ENCODE measurements around the gene NT5C2.

DNA sequence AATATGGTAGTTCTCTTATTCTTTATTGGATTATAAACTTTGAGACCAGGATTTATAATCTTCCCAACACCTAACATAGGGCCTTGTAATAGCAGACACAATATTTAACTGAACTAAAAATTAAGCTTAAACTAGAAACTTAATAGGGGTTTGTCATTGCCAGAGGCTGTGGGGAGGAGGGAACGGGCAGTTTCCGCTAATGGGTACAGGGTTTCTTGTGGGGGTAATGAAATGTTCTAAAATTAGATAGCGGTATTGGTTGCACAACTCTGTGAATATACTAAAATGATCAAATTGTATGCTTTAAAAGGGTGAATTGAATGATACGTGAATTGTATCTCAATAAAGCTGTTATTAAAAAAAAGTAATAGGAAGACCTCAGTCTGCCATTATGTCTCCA is 45.4 kb downstream of the NT5C2 start:
- TF ChIP-seq, protein P1, sequence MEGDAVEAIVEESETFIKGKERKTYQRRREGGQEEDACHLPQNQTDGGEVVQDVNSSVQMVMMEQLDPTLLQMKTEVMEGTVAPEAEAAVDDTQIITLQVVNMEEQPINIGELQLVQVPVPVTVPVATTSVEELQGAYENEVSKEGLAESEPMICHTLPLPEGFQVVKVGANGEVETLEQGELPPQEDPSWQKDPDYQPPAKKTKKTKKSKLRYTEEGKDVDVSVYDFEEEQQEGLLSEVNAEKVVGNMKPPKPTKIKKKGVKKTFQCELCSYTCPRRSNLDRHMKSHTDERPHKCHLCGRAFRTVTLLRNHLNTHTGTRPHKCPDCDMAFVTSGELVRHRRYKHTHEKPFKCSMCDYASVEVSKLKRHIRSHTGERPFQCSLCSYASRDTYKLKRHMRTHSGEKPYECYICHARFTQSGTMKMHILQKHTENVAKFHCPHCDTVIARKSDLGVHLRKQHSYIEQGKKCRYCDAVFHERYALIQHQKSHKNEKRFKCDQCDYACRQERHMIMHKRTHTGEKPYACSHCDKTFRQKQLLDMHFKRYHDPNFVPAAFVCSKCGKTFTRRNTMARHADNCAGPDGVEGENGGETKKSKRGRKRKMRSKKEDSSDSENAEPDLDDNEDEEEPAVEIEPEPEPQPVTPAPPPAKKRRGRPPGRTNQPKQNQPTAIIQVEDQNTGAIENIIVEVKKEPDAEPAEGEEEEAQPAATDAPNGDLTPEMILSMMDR (IDR thresholded peaks at IDR 0.05; ENCODE audit: low read depth, low read length, poor library complexity, severe bottlenecking): no peak
- no peak for TF ChIP-seq EZH2phosphoT487 (IDR thresholded peaks at IDR 0.05; ENCODE audit: borderline replicate concordance, low read length)
